Subcutaneous abdominal adipose tissue (tissue), 5 donors: ENCODE data around the gene SARDH.
"Not testable (repeated sequence)": the region's sequence is repeated elsewhere in the genome, so short reads cannot be mapped to it uniquely, and the experiment has no call there.

ENCODE experiments used
- H3K27ac ChIP-seq: one replicate; pipeline ENCODE4 v1.7.0; 2013; ENCODE audit warnings: low read depth, mild to moderate bottlenecking, inconsistent platforms, low read length, moderate library complexity
- H3K27me3 ChIP-seq, 5 donors: one replicate each; pipeline ENCODE4 v1.7.0; 2013; ENCODE audit warnings: low read length in 5 of 5, inconsistent platforms in 1 of 5; ENCODE audit not compliant: control insufficient read depth in 5 of 5, insufficient read depth in 4 of 5
- H3K36me3 ChIP-seq, 5 donors: one replicate each; pipeline ENCODE4 v1.7.0; 2013; ENCODE audit warnings: low read length in 5 of 5; ENCODE audit not compliant: control insufficient read depth in 5 of 5, insufficient read depth in 5 of 5
- H3K4me1 ChIP-seq, 5 donors: one replicate each; pipeline ENCODE4 v1.7.0; 2013; ENCODE audit warnings: low read length in 5 of 5, mild to moderate bottlenecking in 3 of 5, moderate library complexity in 1 of 5; ENCODE audit not compliant: control insufficient read depth in 5 of 5, insufficient read depth in 5 of 5
- H3K4me3 ChIP-seq, 5 donors: one replicate each; pipeline ENCODE4 v1.7.0; 2013; ENCODE audit warnings: low read length in 5 of 5, low read depth in 1 of 5
- H3K9ac ChIP-seq, 5 donors: one replicate each; pipeline ENCODE4 v1.7.0; 2013; ENCODE audit warnings: low read length in 5 of 5, mild to moderate bottlenecking in 4 of 5, moderate library complexity in 3 of 5
- H3K9me3 ChIP-seq, 5 donors: one replicate each; pipeline ENCODE4 v1.7.0; 2013; ENCODE audit warnings: low read length in 5 of 5; ENCODE audit not compliant: control insufficient read depth in 5 of 5
- donor health status: healthy.
- donor health status: healthy.
- donor health status: healthy.
- donor health status: healthy.
- donor health status: healthy.

The SARDH gene

GRCh38 chr9:133680250-133680975, 57.7 kb downstream of the SARDH start:
- Histone ChIP-seq H3K9ac (no peak overlapping the region), H3K4me3 (no peak overlapping the region), H3K4me1 (peaks cover 0 to 33% (median 20%) of the 10 kb centered on the region in 5 donors), H3K27me3 (peaks cover 11 to 40% (median 28%) of the 10 kb centered on the region in 5 donors), H3K36me3 (no peaks in the 10 kb centered on the region), H3K27ac (no peak overlapping the region), H3K9me3 (no peaks in the 10 kb centered on the region)

DNA sequence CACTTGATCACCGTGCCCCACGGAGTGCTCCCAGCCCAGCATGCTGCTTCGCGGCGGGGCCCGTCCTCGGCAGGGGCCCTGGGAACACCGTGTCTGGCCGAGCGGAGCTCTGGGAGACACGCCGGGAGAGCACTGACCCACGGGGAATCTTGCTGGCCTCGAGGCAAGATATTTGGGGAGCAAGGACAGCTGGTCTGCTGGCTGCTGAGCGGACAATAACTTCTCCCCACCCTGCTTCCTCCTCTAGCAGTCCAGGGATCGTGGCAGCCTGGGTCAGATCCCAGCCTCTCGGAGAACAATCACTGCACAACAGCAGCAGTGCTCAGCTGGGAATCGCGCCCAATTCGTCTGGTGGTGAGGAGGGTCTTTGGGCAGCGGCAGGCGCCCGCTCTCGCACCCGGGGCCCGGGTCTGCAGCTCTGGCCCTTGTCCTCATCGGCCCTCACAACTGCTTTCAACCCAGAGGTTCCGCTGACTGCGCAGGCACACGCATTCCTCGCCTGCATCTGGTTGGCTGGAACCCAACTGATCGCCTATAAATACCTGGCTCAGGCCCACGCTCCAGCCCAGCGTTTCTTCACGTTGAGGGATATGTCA, 58.6 kb downstream of the SARDH start:
- Histone ChIP-seq H3K9ac (peak overlapping the region in 1 of 5 donors; percentile 23), H3K9me3 (no peaks in the 10 kb centered on the region), H3K27me3 (peaks cover 9 to 37% (median 25%) of the 10 kb centered on the region in 5 donors), H3K4me3 (peak overlapping the region in 2 of 5 donors; percentile 22 to 31), H3K36me3 (no peaks in the 10 kb centered on the region), H3K27ac (no peak overlapping the region), H3K4me1 (peaks cover 0 to 33% (median 20%) of the 10 kb centered on the region in 5 donors)

DNA sequence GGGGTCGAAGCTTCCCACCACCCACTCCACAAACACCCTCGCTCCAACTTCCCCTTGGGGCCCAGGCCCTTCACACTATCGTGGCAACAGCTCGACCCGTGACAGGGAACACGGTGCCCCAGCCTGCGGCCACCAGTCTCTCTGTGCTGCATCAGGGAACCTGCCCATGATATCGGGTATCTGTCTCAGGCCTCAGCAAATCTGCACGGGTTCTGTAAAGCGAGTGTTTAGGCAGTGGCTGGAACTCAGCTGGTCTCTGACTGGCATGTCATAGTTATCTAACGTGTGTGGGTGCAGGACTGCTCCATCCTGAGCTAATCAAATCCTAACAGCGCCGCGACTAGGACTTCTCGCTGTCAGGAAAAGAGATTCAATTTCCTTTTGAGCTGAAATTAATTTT, 59.1 kb downstream of the SARDH start:
- Histone ChIP-seq H3K9me3 (no peaks in the 10 kb centered on the region), H3K36me3 (no peaks in the 10 kb centered on the region), H3K27ac (no peak overlapping the region), H3K9ac (no peak overlapping the region), H3K4me1 (peaks cover 0 to 31% (median 20%) of the 10 kb centered on the region in 5 donors), H3K27me3 (peaks cover 11 to 32% (median 25%) of the 10 kb centered on the region in 5 donors), H3K4me3 (no peak overlapping the region)

GRCh38 chr9:133677126-133678010, 60.8 kb downstream of the SARDH start:
- no peaks in the 10 kb centered on the region for H3K9me3 ChIP-seq
- peaks cover 7 to 35% (median 19%) of the 10 kb centered on the region in 5 donors for H3K27me3 ChIP-seq
- no peaks in the 10 kb centered on the region for H3K36me3 ChIP-seq
- H3K9ac ChIP-seq, result no peak overlapping the region
- H3K27ac ChIP-seq, result no peak overlapping the region
- H3K4me1 ChIP-seq, result peaks cover 0 to 25% (median 16%) of the 10 kb centered on the region in 5 donors
- H3K4me3 ChIP-seq, result no peak overlapping the region

DNA sequence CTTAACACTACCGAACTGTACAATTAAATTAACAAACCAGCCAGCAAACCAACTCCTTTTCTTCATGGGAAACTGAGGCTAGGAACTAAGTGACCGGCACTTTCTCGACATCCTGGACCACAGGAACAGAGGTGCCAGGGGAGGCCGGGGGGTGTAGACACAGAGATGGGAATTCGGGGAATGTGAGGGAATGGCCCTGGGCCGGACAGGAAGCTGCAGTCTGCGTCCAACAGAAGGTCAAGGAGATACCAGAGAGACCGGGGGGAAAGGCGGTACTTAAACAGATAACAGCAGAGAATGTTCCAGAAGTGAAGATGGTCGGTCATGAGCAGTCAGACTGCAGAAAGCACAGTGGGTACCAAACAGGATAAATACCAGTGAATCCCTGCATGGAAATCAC, 61.7 kb downstream of the SARDH start:
- Histone ChIP-seq H3K36me3 (no peaks in the 10 kb centered on the region), H3K27ac (no peak overlapping the region), H3K4me3 (no peak overlapping the region), H3K9me3 (peaks cover 0 to 6% (median 5%) of the 10 kb centered on the region in 5 donors), H3K4me1 (peaks cover 0 to 25% (median 16%) of the 10 kb centered on the region in 5 donors), H3K9ac (no peak overlapping the region), H3K27me3 (peaks cover 7 to 31% (median 17%) of the 10 kb centered on the region in 5 donors)

GRCh38 chr9:133675796-133676195, 62.4 kb downstream of the SARDH start:
- not testable (repeated sequence) for H3K9ac ChIP-seq, H3K9me3 ChIP-seq, H3K36me3 ChIP-seq, H3K27ac ChIP-seq, H3K4me3 ChIP-seq
- peaks cover 0 to 25% (median 16%) of the 10 kb centered on the region in 5 donors for H3K4me1 ChIP-seq
- peaks cover under 1 to 25% (median 15%) of the 10 kb centered on the region in 5 donors for H3K27me3 ChIP-seq

GRCh38 chr9:133674091-133674490, 64.1 kb downstream of the SARDH start:
- Histone ChIP-seq H3K9me3 (peaks cover 0 to 6% (median 5%) of the 10 kb centered on the region in 5 donors), H3K4me3 (no peak overlapping the region), H3K4me1 (peaks cover 0 to 11% (median 7%) of the 10 kb centered on the region in 5 donors), H3K27me3 (peaks cover 3 to 16% (median 13%) of the 10 kb centered on the region in 5 donors), H3K9ac (no peak overlapping the region), H3K36me3 (no peaks in the 10 kb centered on the region), H3K27ac (no peak overlapping the region)

DNA sequence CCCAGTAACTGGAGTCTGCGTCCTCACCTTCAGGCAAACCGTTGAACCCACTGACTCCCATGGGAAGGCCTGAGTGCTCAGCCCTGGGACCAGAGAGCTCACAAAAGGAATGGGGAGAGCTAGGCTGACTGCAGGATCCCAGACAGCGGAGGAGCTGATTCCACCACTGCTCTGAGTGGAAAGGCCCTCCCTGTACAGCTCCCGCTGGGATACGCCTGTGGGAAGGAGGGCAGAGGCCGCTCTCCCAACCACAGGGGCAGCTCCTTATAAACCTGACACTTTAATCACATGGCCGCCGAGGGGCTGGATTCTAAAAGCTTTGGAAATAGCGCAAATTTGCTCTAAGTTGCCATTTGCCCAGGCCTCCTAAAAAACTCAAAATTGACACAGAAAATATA, 64.9 kb downstream of the SARDH start:
- peaks cover 3 to 12% (median 9%) of the 10 kb centered on the region in 5 donors for H3K27me3 ChIP-seq
- peaks cover 0 to 8% (median 4%) of the 10 kb centered on the region in 5 donors for H3K4me1 ChIP-seq
- H3K27ac ChIP-seq, result no peak overlapping the region
- H3K4me3 ChIP-seq, result no peak overlapping the region
- peaks cover 0 to 6% (median 5%) of the 10 kb centered on the region in 5 donors for H3K9me3 ChIP-seq
- H3K36me3 ChIP-seq, result no peaks in the 10 kb centered on the region
- H3K9ac ChIP-seq, result no peak overlapping the region

- Histone ChIP-seq H3K36me3 (no peaks in the 10 kb centered on the region), H3K4me1 (peaks cover 0 to 8% (median 4%) of the 10 kb centered on the region in 5 donors), H3K4me3 (no peak overlapping the region), H3K9me3 (peaks cover 0 to 6% (median 5%) of the 10 kb centered on the region in 5 donors), H3K9ac (no peak overlapping the region), H3K27me3 (peaks cover 3 to 11% (median 5%) of the 10 kb centered on the region in 5 donors), H3K27ac (no peak overlapping the region)
Measured at GRCh38 chr9:133672503-133673257, 65.5 kb downstream of the SARDH start.
